Gastroesophageal sphincter (tissue), 4 donors: Measurements from ENCODE around the gene PRDM15. TPM values are rescaled to one million over a fixed set of nuclear protein-coding genes. Genes with fewer than 3 reads are reported as not detected.

ENCODE experiments used
- ATAC-seq: fragments of 150-250 bp; one replicate; pipeline ENCODE4 v1.9.1; 2016; ENCODE audit warnings: mild to moderate bottlenecking, moderate library complexity
- H3K27ac ChIP-seq, 4 donors: fragments of 200-600 bp; sonication (generic) in 3 of 4; 1 replicate in 3 of 4; 2 replicates in 1 of 4; pipeline ENCODE4 v1.5.1; 2016 to 2019
- H3K27me3 ChIP-seq: fragments of 200-600 bp; sonication (generic); one replicate; pipeline ENCODE4 v1.5.1; 2019
- H3K36me3 ChIP-seq, 2 donors: fragments of 200-600 bp; sonication (generic); one replicate each; pipeline ENCODE4 v1.5.1; 2019; ENCODE audit warnings: control low read depth in 1 of 2
- H3K4me1 ChIP-seq, 3 donors: fragments of 200-600 bp; sonication (generic); 1 replicate in 2 of 3; 2 replicates in 1 of 3; pipeline ENCODE4 v1.5.1; 2016 to 2019; ENCODE audit warnings: control low read depth in 2 of 3
- H3K4me3 ChIP-seq, 2 donors: fragments of 200-600 bp; sonication (generic); one replicate each; pipeline ENCODE4 v1.5.1; 2019; ENCODE audit warnings: mild to moderate bottlenecking in 1 of 2, moderate library complexity in 1 of 2
- H3K9me3 ChIP-seq, 3 donors: fragments of 200-600 bp; sonication (generic); one replicate each; pipeline ENCODE4 v1.5.1; 2017 to 2019; ENCODE audit warnings: control low read depth in 2 of 3
- EP300 ChIP-seq: sonication (generic); formaldehyde crosslinking; IDR thresholded peaks from one replicate; pipeline ENCODE4 v1.6.1; 2017; ENCODE audit warnings: antibody characterized with exemption, mild to moderate bottlenecking
- POLR2A ChIP-seq, 2 donors: fragments of 450-650 bp; IDR thresholded peaks; one replicate each; pipeline ENCODE4 v1.6.1; 2017; ENCODE audit warnings: antibody characterized with exemption in 2 of 2, mild to moderate bottlenecking in 2 of 2, moderate library complexity in 1 of 2
- POLR2AphosphoS5 ChIP-seq: sonication (generic); formaldehyde crosslinking; IDR thresholded peaks from one replicate; pipeline ENCODE4 v1.6.1; 2017; ENCODE audit warnings: antibody characterized with exemption
- WGBS, 2 donors: methylation state at CpG; one replicate each; pipeline ENCODE4 v1.1.5; 2018; ENCODE audit warnings: low coverage in 1 of 2; 5-methylcytosine and 5-hydroxymethylcytosine counted together
- total RNA-seq, 4 donors: library from RNA; depleted of rRNA; stranded (reverse); fragments of >200 nt; gene quantifications; one replicate each; pipeline ENCODE4 v1.1.0, GENCODE V29; 2016
- TF ChIP-seq, protein P1 (sequence below), 4 experiments: fragments of 200-600 bp in 2 of 4; fragments of 450-650 bp in 2 of 4; sonication (generic) in 1 of 4; IDR thresholded peaks; one replicate each; pipeline ENCODE4 v1.5.1; 2017 to 2019; ENCODE audit warnings: antibody characterized with exemption in 4 of 4, mild to moderate bottlenecking in 2 of 4, moderate library complexity in 2 of 4

PRDM15 gene
- total RNA-seq, 4 donors from 2014 or later: 2.9 to 8.2 (median 7.2) TPM

DNA sequence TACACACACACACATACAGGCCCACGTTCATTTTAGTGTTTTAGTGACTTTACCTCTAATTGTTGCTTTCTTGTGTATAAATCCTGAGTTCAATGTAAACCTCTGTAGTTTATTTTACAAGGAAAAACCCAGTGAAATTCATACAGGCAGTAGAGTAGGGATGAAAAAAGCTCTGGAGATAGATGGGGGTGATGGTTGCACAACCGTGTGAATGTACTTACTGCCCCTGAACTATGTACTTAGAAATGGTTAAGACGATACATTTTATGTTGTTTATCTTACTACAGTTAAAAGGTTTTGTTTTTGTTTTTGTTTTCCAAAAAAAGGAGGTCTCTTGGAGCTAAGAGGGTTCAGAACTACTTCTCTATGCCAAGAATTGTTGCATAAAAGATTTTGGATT is 29.7 kb upstream of the PRDM15 start:
- no peak overlapping the region for H3K4me3 ChIP-seq
- peaks cover 0 to 98% of the 10 kb centered on the region in 2 donors for H3K36me3 ChIP-seq
- TF ChIP-seq POLR2A (IDR thresholded peaks at IDR 0.05) (no peak), EP300 (no peak), POLR2AphosphoS5 (no peak)
- TF ChIP-seq, protein P1, sequence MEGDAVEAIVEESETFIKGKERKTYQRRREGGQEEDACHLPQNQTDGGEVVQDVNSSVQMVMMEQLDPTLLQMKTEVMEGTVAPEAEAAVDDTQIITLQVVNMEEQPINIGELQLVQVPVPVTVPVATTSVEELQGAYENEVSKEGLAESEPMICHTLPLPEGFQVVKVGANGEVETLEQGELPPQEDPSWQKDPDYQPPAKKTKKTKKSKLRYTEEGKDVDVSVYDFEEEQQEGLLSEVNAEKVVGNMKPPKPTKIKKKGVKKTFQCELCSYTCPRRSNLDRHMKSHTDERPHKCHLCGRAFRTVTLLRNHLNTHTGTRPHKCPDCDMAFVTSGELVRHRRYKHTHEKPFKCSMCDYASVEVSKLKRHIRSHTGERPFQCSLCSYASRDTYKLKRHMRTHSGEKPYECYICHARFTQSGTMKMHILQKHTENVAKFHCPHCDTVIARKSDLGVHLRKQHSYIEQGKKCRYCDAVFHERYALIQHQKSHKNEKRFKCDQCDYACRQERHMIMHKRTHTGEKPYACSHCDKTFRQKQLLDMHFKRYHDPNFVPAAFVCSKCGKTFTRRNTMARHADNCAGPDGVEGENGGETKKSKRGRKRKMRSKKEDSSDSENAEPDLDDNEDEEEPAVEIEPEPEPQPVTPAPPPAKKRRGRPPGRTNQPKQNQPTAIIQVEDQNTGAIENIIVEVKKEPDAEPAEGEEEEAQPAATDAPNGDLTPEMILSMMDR (IDR thresholded peaks at IDR 0.05): no peak
- no peaks in the 10 kb centered on the region for H3K4me1 ChIP-seq
- H3K9me3 ChIP-seq: no peaks in the 10 kb centered on the region
- H3K27ac ChIP-seq: no peak overlapping the region
- ATAC-seq: no peak
- WGBS, 2 donors: 82 to 100% methylated on average over 1 to 3 of the region's 3 CpGs
- no peaks in the 10 kb centered on the region for H3K27me3 ChIP-seq

DNA sequence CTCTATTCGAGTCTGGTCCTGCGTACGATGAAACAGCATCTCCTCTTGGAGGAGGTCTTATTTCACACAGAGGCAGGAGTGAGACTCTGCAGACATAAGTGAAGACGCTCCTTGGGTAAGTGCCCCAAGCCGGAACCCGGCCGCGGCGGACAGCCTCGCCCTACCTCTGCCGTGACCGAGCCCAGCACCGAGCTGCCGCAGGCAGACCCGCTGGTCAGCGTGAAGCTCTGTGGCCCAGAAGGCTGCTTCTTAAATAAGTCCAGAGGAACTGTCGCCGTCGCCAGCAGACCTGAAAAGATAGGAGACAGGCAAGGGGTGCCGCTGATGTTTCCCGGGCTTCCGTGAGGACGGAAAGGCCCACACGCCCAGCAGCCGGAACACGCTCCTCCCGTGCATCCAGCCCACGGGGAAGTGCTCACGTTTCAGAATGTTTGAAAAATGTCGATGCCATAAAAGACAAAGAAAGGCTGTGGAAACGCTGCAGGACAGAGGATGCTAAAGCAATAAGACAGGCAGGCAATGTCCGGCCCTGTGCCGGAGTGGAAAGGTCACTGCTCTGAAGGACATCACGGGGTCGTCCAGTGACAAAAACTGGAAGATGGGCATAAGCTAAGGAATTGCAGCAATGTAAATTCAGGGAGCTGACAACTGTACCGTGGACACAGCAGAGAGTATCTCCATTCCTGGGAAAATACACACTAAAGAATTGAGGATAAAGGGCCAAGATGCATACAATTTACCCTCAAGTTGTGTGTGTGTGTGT is 28.5 kb upstream of the PRDM15 start:
- no peak for TF ChIP-seq POLR2AphosphoS5
- no peak for TF ChIP-seq POLR2A (IDR thresholded peaks at IDR 0.05)
- TF ChIP-seq, protein P1 (IDR thresholded peaks at IDR 0.05): no peak
- TF ChIP-seq EP300: no peak
- Histone ChIP-seq H3K4me3 (no peak overlapping the region), H3K4me1 (no peaks in the 10 kb centered on the region), H3K27ac (no peak overlapping the region), H3K27me3 (no peaks in the 10 kb centered on the region), H3K9me3 (no peaks in the 10 kb centered on the region), H3K36me3 (peaks cover 0 to 98% of the 10 kb centered on the region in 2 donors)
- 88 to 92% methylated on average over 12 to 17 of the region's 36 CpGs for WGBS, 2 donors
- no peak for ATAC-seq

DNA sequence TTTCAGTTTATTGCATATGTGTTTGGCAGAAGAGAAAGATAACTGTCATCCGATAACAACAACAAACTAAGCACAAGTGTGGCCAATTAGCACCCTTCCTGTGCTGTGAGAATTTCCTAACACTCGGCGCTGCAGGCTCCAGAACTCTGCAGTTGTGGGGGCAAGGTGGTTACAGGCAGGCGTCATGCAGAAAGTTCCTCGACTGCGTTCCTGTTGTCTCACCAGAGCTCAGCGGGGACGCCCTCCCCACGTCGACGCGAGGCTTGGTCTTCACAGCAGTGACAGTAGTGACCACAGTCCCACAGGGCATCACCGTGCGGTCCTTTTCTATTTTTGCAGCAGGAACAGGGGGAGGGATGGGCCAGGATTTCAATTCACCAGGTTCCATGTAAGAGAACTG is 27.6 kb upstream of the PRDM15 start:
- Histone ChIP-seq H3K9me3 (no peaks in the 10 kb centered on the region), H3K27ac (no peak overlapping the region), H3K27me3 (no peaks in the 10 kb centered on the region), H3K36me3 (peaks cover 0 to 100% of the 10 kb centered on the region in 2 donors), H3K4me3 (no peak overlapping the region), H3K4me1 (no peaks in the 10 kb centered on the region)
- TF ChIP-seq, protein P1 (IDR thresholded peaks at IDR 0.05): no peak
- no peak for TF ChIP-seq POLR2AphosphoS5
- no peak for TF ChIP-seq EP300
- no peak for TF ChIP-seq POLR2A (IDR thresholded peaks at IDR 0.05)
- WGBS, 2 donors: 73 to 82% methylated on average over 3 to 5 of the region's 14 CpGs
- ATAC-seq: no peak

DNA sequence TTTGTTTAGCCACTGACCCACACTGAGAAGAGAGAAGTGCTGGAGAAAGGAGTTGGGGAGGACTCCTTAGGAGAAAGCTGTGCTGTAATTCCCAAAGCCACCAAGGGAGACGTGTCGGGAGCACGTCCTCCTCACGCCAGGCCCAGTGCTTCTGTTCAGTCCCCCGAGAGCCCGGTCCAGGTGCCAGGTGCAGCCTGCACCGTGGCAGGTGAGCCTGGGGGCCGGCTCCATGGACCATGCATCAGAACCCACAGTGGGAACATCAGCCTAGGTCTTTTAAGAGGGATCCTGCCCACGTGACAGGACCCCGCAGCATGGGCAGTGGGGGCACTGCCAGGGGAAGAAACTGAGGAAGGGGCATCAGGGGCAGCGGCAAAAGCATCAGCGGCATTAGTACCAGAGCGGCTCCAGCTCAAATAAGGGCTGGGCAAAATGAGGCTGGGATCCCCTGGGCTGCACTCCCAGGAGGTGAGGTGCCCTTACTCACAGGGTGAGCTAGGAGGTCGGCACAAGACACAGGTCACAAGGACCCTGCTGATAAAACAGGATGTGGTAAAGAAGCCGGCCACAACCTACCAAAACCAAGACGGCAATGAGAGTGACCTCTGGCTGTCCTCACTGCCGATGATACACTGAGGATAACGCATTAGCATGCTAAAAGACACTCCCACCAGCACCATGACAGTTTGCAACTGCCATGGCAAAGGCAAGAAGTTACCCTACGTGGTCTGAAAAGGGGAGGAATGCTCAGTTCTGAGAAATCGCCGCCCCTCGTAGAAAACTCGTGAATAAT is 24.6 kb upstream of the PRDM15 start:
- 65 to 66% methylated on average over 4 to 8 of the region's 23 CpGs for WGBS, 2 donors
- peaks cover 0 to 100% of the 10 kb centered on the region in 2 donors for H3K36me3 ChIP-seq
- no peak for ATAC-seq
- no peak overlapping the region for H3K4me3 ChIP-seq
- TF ChIP-seq EP300 (no peak), POLR2A (IDR thresholded peaks at IDR 0.05) (no peak), POLR2AphosphoS5 (no peak)
- TF ChIP-seq, protein P1 (IDR thresholded peaks at IDR 0.05): no peak
- no peaks in the 10 kb centered on the region for H3K27me3 ChIP-seq
- no peaks in the 10 kb centered on the region for H3K9me3 ChIP-seq
- H3K4me1 ChIP-seq: no peaks in the 10 kb centered on the region
- H3K27ac ChIP-seq: no peak overlapping the region
